Heart left ventricle (tissue), 16 donors: ENCODE results near the gene STK40. TPM values are rescaled to one million over a fixed set of nuclear protein-coding genes. Genes with fewer than 3 reads are reported as not detected.

ENCODE experiments used
- ATAC-seq, 4 donors: fragments of 200-7000 bp; cut with Tn5 transposase; one replicate each; pipeline ENCODE4 v1.9.1; 2020 to 2022; ENCODE audit warnings: moderate library complexity in 4 of 4, mild to moderate bottlenecking in 3 of 4, moderate number of reproducible peaks in 1 of 4
- DNase-seq, 5 donors: peaks; one replicate each; pipeline ENCODE4 v3.0.0-alpha.2; 2020
- H3K27ac ChIP-seq, 12 donors: fragments of 200-600 bp; sonication (generic) in 4 of 12; one replicate each; pipeline versions ENCODE4 v1.5.0 to v1.8.0; 2016 to 2022; ENCODE audit warnings: mild to moderate bottlenecking in 2 of 12
- H3K27me3 ChIP-seq, 9 donors: fragments of 200-600 bp; sonication (generic) in 2 of 9; one replicate each; pipeline versions ENCODE4 v1.5.1 to v1.8.0; 2016 to 2022; ENCODE audit warnings: mild to moderate bottlenecking in 3 of 9
- H3K36me3 ChIP-seq, 9 donors: fragments of 200-600 bp; sonication (generic) in 2 of 9; one replicate each; pipeline versions ENCODE4 v1.5.0 to v1.8.0; 2018 to 2022; ENCODE audit warnings: mild to moderate bottlenecking in 2 of 9
- H3K4me1 ChIP-seq, 12 donors: fragments of 200-600 bp; sonication (generic) in 4 of 12; one replicate each; pipeline versions ENCODE4 v1.5.0 to v1.8.0; 2016 to 2022; ENCODE audit warnings: mild to moderate bottlenecking in 3 of 12
- H3K4me3 ChIP-seq, 12 donors: fragments of 200-600 bp; sonication (generic) in 4 of 12; one replicate each; pipeline versions ENCODE4 v1.5.0 to v1.8.0; 2017 to 2022; ENCODE audit warnings: mild to moderate bottlenecking in 9 of 12, moderate library complexity in 4 of 12
- H3K9me3 ChIP-seq, 12 donors: fragments of 200-600 bp; sonication (generic) in 4 of 12; one replicate each; pipeline versions ENCODE4 v1.5.0 to v1.8.0; 2016 to 2022; ENCODE audit warnings: mild to moderate bottlenecking in 1 of 12
- POLR2A ChIP-seq, 2 donors: fragments of 450-650 bp; IDR thresholded peaks; one replicate each; pipeline ENCODE4 v1.6.1; 2017; ENCODE audit warnings: antibody characterized with exemption in 2 of 2, mild to moderate bottlenecking in 2 of 2, moderate library complexity in 2 of 2
- WGBS, 4 donors: extraction: QIAGEN DNeasy Blood & Tissue Kit in 2 of 4; methylation state at CpG; one replicate each; pipeline versions ENCODE4 v1.1.5 to v1.1.7; 2013 to 2018; 5-methylcytosine and 5-hydroxymethylcytosine counted together
- intact Hi-C, 10 donors: fragments of 100-400 bp; cut with DNase I; formaldehyde crosslinking; loops; one replicate each; pipeline versions ENCODE4 v1.11.1 to v1.14.2; 2022
- polyA plus RNA-seq, 2 donors: library from polyadenylated mRNA; stranded (reverse); fragments of 200-250 nt; gene quantifications; one replicate each; pipeline ENCODE4 v1.2.3, GENCODE V29; 2013
- total RNA-seq, 9 donors: library from RNA; depleted of rRNA in 2 of 9; stranded (reverse); fragments of >200 nt in 2 of 9; fragmentation: NEBNext Ultra II Directional in 3 of 9; extraction: Animal tissue kit (Norgen Biotek cat#: 25700) in 3 of 9; gene quantifications; one replicate each; pipeline versions ENCODE4 v1.1.0 to v1.2.4, GENCODE V29; 2016 to 2023
- TF ChIP-seq, protein P1 (sequence below), 12 donors: fragments of 200-600 bp; sonication (generic) in 4 of 12; IDR thresholded peaks; one replicate each; pipeline versions ENCODE4 v1.5.0 to v1.8.0; 2018 to 2022; ENCODE audit warnings: antibody characterized with exemption in 12 of 12, mild to moderate bottlenecking in 5 of 12
- donor health status: ischemic (EF 13 %, LVEDD 7.1; RV severe dilation, severe dysfunction).
- donor health status: healthy with polysubstance abuse.
- donor health status: DM: no; HTN: yes; CAD: no.
- donor health status: DM: no; HTN: no; CAD: no.
- donor health status: ischemic (EF 25% LVEDD 6.9; RV normal size, moderate dysfunction).
- donor health status: ischemic (EF 25% LVEDD 5.7; RV mildly dilated, moderate dysfunction).
- donor health status: healthy.
- donor health status: DM: yes; HTN: yes; CAD: no.
- donor health status: ischemic (EF 35%, LVEDD 5.7; RV mildly dilated, moderate dysfunction).
- donor health status: nonischemic (EF 11% LVEDD 7.7; RV severe dilation, severe dysfunction).
- donor health status: DM: yes; HTN: yes; CAD: no.
- donor health status: PGD.
- donor health status: ischemic (EF 29% LVEDD 5.4; RV normal size, mild dysfunction).
- donor health status: nonischemic (EF 23%, LVEDD 6.1; RV moderate dilation, normal function).

Gene STK40
- total and polyA plus RNA-seq, 11 donors = 27.9 to 114 (median 59.4) TPM

DNA sequence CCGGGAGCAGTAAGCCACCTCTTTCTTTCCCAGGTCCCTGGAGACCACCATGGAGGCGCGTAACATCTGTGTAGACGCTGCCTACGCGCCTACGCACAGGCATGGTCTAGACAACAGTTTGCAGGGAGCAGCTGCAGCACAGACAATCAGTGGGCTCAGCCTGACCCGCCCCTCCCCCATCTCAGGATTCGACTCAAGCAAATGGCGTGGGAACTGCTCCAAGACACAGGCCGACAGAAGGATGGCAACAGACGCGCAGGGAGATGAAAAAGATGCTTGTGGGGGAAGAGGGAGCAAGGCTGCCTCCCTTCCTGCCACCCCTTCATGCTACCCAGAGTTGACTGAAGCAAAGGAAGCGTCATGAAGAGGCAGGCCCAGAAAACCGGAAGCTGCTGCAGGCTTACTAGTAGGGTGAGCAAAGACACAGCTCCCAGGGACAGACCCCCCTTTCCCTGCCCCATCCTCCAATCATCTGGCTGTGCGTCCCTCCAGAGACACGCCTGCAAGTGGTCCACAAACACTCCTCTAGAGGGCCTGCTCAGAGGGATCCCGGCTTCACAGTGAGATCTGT, 19.5 kb downstream of the STK40 start:
- H3K27ac ChIP-seq = peak overlapping the region in 11 of 12 donors; percentile 22 to 84 (median 60)
- no peak overlapping the region for H3K4me3 ChIP-seq
- peaks cover 0 to 68% (median 29%) of the 10 kb centered on the region in 12 donors for H3K4me1 ChIP-seq
- intact Hi-C loops = loop anchor here in 5 of 10 donors (2.0 to 5.0 kb wide), 4 partner anchors 39 to 59 kb away; partner anchors contain the start of genes EVA1B (in 3 of the 5) and SH3D21 (in 1 of the 5)
- peaks cover 0 to 33% (median 26%) of the 10 kb centered on the region in 9 donors for H3K36me3 ChIP-seq
- peak; percentile 49 to 86 (median 64) for ATAC-seq
- no peaks in the 10 kb centered on the region for H3K27me3 ChIP-seq
- TF ChIP-seq, protein P1, sequence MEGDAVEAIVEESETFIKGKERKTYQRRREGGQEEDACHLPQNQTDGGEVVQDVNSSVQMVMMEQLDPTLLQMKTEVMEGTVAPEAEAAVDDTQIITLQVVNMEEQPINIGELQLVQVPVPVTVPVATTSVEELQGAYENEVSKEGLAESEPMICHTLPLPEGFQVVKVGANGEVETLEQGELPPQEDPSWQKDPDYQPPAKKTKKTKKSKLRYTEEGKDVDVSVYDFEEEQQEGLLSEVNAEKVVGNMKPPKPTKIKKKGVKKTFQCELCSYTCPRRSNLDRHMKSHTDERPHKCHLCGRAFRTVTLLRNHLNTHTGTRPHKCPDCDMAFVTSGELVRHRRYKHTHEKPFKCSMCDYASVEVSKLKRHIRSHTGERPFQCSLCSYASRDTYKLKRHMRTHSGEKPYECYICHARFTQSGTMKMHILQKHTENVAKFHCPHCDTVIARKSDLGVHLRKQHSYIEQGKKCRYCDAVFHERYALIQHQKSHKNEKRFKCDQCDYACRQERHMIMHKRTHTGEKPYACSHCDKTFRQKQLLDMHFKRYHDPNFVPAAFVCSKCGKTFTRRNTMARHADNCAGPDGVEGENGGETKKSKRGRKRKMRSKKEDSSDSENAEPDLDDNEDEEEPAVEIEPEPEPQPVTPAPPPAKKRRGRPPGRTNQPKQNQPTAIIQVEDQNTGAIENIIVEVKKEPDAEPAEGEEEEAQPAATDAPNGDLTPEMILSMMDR (IDR thresholded peaks at IDR 0.05) = peak in 1 of 12 donors; percentile 11
- TF ChIP-seq POLR2A (IDR thresholded peaks at IDR 0.05) = no peak
- no peaks in the 10 kb centered on the region for H3K9me3 ChIP-seq
- WGBS, 4 donors = 41 to 55% (median 48%) methylated on average over 16 to 18 of the region's 18 CpGs
- DNase-seq = peak; percentile 71 to 89 (median 77)

DNA sequence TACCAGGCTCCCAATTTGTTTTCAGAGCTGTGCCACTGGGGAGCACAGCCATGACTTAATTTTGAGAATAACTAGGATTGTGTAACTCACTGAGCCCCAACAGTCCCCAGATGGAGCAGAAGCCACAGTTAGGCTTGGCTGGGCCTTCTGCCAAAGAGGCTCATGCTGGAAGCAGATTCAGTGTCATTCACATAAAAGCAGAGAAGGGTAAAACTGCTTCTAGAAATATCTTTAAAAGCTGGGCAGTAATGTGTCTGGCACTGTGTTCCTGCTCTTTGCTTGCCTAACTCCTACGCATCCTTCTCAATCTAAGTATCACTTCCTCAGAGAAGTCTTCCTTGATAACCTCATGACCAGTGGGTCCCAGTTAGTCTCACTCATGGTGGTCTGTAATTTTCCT, 20.3 kb downstream of the STK40 start:
- WGBS, 4 donors = 71 to 80% (median 76%) methylated on average over 1 of the region's 1 CpG

DNA sequence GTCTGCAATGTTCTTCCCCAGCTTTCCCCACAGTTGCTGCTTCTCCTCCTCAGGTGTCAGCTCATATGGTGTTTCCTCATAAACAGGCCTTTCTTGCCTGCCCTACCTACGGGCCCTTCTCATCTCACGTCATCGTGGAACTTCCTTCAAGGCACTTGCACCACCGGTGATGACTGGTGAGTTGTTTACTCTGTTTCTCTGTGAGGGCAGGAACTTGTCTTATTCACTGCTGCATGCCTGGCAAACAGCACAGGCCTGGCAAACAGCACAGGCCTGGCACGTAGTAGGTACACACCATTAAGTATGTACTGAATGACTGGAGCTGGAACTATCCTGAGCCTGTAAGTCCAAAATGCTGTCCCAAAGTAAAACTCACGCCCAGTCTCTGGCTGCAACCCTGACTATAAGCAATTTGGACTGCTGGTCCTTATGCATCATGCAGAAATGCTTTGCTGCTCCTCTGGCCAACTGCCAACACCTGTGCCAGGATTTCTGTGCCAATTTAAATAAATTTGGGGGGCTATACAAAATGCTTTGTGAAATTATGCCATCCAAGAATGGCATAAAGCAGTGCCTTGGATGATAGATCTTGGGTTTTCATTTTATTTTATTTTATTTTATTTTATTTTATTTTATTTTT, 25.7 kb downstream of the STK40 start:
- TF ChIP-seq, protein P1 (IDR thresholded peaks at IDR 0.05) = no peak
- no peak for TF ChIP-seq POLR2A (IDR thresholded peaks at IDR 0.05)
- H3K36me3 ChIP-seq = peaks cover 0 to 76% (median 71%) of the 10 kb centered on the region in 9 donors
- DNase-seq (no peak), ATAC-seq (peak in 2 of 4 donors; percentile 37 to 55)
- H3K9me3 ChIP-seq = no peaks in the 10 kb centered on the region
- H3K4me1 ChIP-seq = peaks cover 0 to 13% (median 1%) of the 10 kb centered on the region in 12 donors
- no peaks in the 10 kb centered on the region for H3K27me3 ChIP-seq
- no peak overlapping the region for H3K4me3 ChIP-seq
- peak overlapping the region in 1 of 12 donors; percentile 37 for H3K27ac ChIP-seq
- WGBS, 4 donors = 83 to 86% (median 85%) methylated on average over 6 of the region's 6 CpGs
- intact Hi-C loops = no loop called here

More for the DNA sequence above, 20.3 kb downstream of the STK40 start:
- no peaks in the 10 kb centered on the region for H3K27me3 ChIP-seq
- H3K4me3 ChIP-seq = no peak overlapping the region
- intact Hi-C loops = loop anchor here in 4 of 10 donors (5.0 kb wide), 3 partner anchors 38 to 58 kb away; partner anchors contain the start of genes EVA1B (in 2 of the 4) and SH3D21 (in 1 of the 4)
- peaks cover 0 to 40% (median 31%) of the 10 kb centered on the region in 9 donors for H3K36me3 ChIP-seq
- ATAC-seq (peak in 3 of 4 donors; percentile 20 to 64 (median 41)), DNase-seq (peak in 4 of 5 donors; percentile 58 to 86 (median 70))
- H3K9me3 ChIP-seq = no peaks in the 10 kb centered on the region
- H3K4me1 ChIP-seq = peaks cover 0 to 60% (median 28%) of the 10 kb centered on the region in 12 donors
- TF ChIP-seq, protein P1 (IDR thresholded peaks at IDR 0.05) = no peak
- no peak for TF ChIP-seq POLR2A (IDR thresholded peaks at IDR 0.05)
- peak overlapping the region in 11 of 12 donors; percentile 35 to 84 (median 60) for H3K27ac ChIP-seq

DNA sequence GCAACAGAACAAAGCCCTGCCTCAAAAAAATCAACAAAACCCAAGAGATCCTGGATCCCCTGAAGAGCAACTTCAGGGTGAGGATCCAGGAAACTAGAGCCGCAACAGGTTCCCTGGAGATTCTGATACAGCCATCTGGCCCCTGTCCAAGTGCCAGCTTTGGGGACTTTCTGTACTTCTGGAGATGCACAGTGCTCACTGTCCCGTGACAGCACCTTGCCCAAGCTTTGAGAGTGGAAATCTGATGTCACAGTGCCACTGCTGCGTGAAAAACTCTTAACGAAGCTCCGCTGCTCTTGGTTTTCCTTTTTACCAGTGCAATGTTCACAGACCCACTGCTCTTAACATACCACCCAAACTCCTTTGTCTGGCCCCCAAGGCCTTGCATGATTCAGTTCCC, 26.3 kb downstream of the STK40 start:
- ATAC-seq (no peak), DNase-seq (no peak)
- WGBS, 4 donors = 90 to 95% (median 94%) methylated on average over 5 of the region's 5 CpGs

More for the DNA sequence above, 26.3 kb downstream of the STK40 start:
- H3K4me1 ChIP-seq = peaks cover 0 to 11% (median 0%) of the 10 kb centered on the region in 12 donors
- no peak overlapping the region for H3K4me3 ChIP-seq
- intact Hi-C loops = no loop called here
- no peak overlapping the region for H3K27ac ChIP-seq
- H3K36me3 ChIP-seq = peaks cover 0 to 82% (median 78%) of the 10 kb centered on the region in 9 donors
- no peaks in the 10 kb centered on the region for H3K9me3 ChIP-seq
- TF ChIP-seq, protein P1 (IDR thresholded peaks at IDR 0.05) = no peak
- TF ChIP-seq POLR2A (IDR thresholded peaks at IDR 0.05) = no peak
- no peaks in the 10 kb centered on the region for H3K27me3 ChIP-seq
